ENCODE data around the gene CIRBP.
"Not testable (repeated sequence)": the region's sequence is repeated elsewhere in the genome, so short reads cannot be mapped to it uniquely, and the experiment has no call there.

The CIRBP gene

GRCh38 chr19:1292419-1293151, 23.5 kb downstream of the CIRBP start:
- DNase-seq (ENCODE audit: low read depth) = no peak

GRCh38 chr19:1293782-1294604, 24.9 kb downstream of the CIRBP start:
- no peak for DNase-seq (ENCODE audit: low read depth)

- no peak for DNase-seq (ENCODE audit: low read depth)
Observed at GRCh38 chr19:1294688-1295087, 25.6 kb downstream of the CIRBP start.

- DNase-seq (ENCODE audit: low read depth) = peak; percentile 36
Observed at GRCh38 chr19:1295169-1296012, 26.3 kb downstream of the CIRBP start.

- DNase-seq (ENCODE audit: low read depth) = no peak
Observed at GRCh38 chr19:1296078-1296477, 26.9 kb downstream of the CIRBP start.

GRCh38 chr19:1296575-1297271, 27.6 kb downstream of the CIRBP start:
- no peak for DNase-seq (ENCODE audit: low read depth)

- DNase-seq (ENCODE audit: low read depth) = no peak
Observed at GRCh38 chr19:1298235-1298634, 29.1 kb downstream of the CIRBP start.

- DNase-seq (ENCODE audit: low read depth) = no peak
Observed at GRCh38 chr19:1299801-1300200, 30.7 kb downstream of the CIRBP start.

GRCh38 chr19:1300744-1301490, 31.8 kb downstream of the CIRBP start:
- DNase-seq (ENCODE audit: low read depth) = no peak

- no peak for DNase-seq (ENCODE audit: low read depth)
Observed at GRCh38 chr19:1302533-1303239, 33.6 kb downstream of the CIRBP start.

- no peak for DNase-seq (ENCODE audit: low read depth)
Observed at GRCh38 chr19:1304197-1304924, 35.2 kb downstream of the CIRBP start.

GRCh38 chr19:1305354-1305753, 36.2 kb downstream of the CIRBP start:
- DNase-seq (ENCODE audit: low read depth) = not testable (repeated sequence)

- DNase-seq (ENCODE audit: low read depth) = no peak
Observed at GRCh38 chr19:1307320-1307719, 38.2 kb downstream of the CIRBP start.

- DNase-seq (ENCODE audit: low read depth) = no peak
Observed at GRCh38 chr19:1307755-1308303, 38.7 kb downstream of the CIRBP start.

GRCh38 chr19:1308718-1309117, 39.6 kb downstream of the CIRBP start:
- DNase-seq (ENCODE audit: low read depth) = no peak

GRCh38 chr19:1309977-1310852, 41.1 kb downstream of the CIRBP start:
- no peak for DNase-seq (ENCODE audit: low read depth)

- no peak for DNase-seq (ENCODE audit: low read depth)
Observed at GRCh38 chr19:1310853-1311180, 41.7 kb downstream of the CIRBP start.

- DNase-seq (ENCODE audit: low read depth) = no peak
Observed at GRCh38 chr19:1311543-1312091, 42.5 kb downstream of the CIRBP start.
